ENCODE data around the gene OR6X1. TPM values are rescaled to one million over a fixed set of nuclear protein-coding genes. Genes with fewer than 3 reads are reported as not detected.
"Not testable (repeated sequence)": the region's sequence is repeated elsewhere in the genome, so short reads cannot be mapped to it uniquely, and the experiment has no call there.

OR6X1 gene
- total RNA-seq, 2 experiments from 2014 or later: not detected

- intact Hi-C loops (cut with micrococcal nuclease; ENCODE audit: unreplicated experiment): no loop called here
- no peak for TF ChIP-seq CTCF (conservative IDR thresholded peaks at IDR 0.05; ENCODE audit: low read length)
- no peak for TF ChIP-seq EZH2phosphoT487 (IDR thresholded peaks at IDR 0.05; ENCODE audit: borderline replicate concordance, low read depth, low read length)
- no peaks in the 10 kb centered on the region for H3K9me2 ChIP-seq (ENCODE audit: insufficient read depth, low read length)
- H3K79me2 ChIP-seq (ENCODE audit: insufficient read depth, low read depth, low read length): no peaks in the 10 kb centered on the region
- H3K4me3 ChIP-seq (ENCODE audit: low read depth, low read length, poor library complexity, severe bottlenecking): no peak overlapping the region
- ChIA-PET POLR2A (no interaction called here), CTCF (ENCODE audit: unreplicated experiment) (no interaction called here)
- no peak for DNase-seq (ENCODE audit: low spot score)
- no TSS peak for BruUV-seq (replicated peaks)
- no peaks in the 10 kb centered on the region for H4K20me1 ChIP-seq (ENCODE audit: insufficient read depth, low read length)
- H3K4me2 ChIP-seq (ENCODE audit: low read length): no peak overlapping the region
- no peak overlapping the region for H2AFZ ChIP-seq (ENCODE audit: low read length)
- H3K27ac ChIP-seq (ENCODE audit: low read depth, low read length, poor library complexity, severe bottlenecking): no peak overlapping the region
- no peaks in the 10 kb centered on the region for H3K36me3 ChIP-seq (ENCODE audit: insufficient read depth, low read length)
- no peaks in the 10 kb centered on the region for H3K9me3 ChIP-seq (ENCODE audit: low read length)
- no peaks in the 10 kb centered on the region for H3K4me1 ChIP-seq (ENCODE audit: insufficient read depth, low read length, poor library complexity, severe bottlenecking)
These were observed 36.3 kb downstream of the OR6X1 start for GRCh38 chr11:123718063-123718462.

DNA sequence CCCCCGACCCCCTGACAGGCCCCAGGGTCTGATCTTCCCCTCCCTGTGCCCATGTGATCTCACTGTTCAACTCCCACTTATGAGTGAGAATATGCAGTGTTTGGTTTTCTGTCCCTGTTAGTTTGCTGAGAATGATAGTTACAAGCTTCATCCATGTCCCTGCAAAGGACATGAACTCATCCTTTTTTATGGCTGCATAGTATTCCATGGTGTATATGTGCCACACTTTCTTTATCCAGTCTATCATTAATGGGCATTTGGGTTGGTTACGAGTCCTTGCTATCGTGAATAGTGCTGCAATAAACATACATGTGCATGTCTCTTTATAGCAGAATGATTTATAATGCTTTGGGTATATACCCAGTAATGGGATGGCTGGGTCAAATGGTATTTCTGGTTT lies 41.7 kb downstream of the OR6X1 start:
- H2AFZ ChIP-seq (ENCODE audit: low read length); H3K36me3 ChIP-seq (ENCODE audit: insufficient read depth, low read length); H3K79me2 ChIP-seq (ENCODE audit: insufficient read depth, low read depth, low read length); H3K9me3 ChIP-seq (ENCODE audit: low read length); CTCF ChIA-PET (ENCODE audit: unreplicated experiment); H3K27ac ChIP-seq (ENCODE audit: low read depth, low read length, poor library complexity, severe bottlenecking); H3K4me3 ChIP-seq (ENCODE audit: low read depth, low read length, poor library complexity, severe bottlenecking); BruUV-seq (replicated peaks); H3K4me1 ChIP-seq (ENCODE audit: insufficient read depth, low read length, poor library complexity, severe bottlenecking); POLR2A ChIA-PET; H4K20me1 ChIP-seq (ENCODE audit: insufficient read depth, low read length); H3K4me2 ChIP-seq (ENCODE audit: low read length); DNase-seq (ENCODE audit: low spot score); H3K9me2 ChIP-seq (ENCODE audit: insufficient read depth, low read length): not testable (repeated sequence)
- intact Hi-C loops (cut with micrococcal nuclease; ENCODE audit: unreplicated experiment): loop anchor here (5.0 kb wide), 1 partner anchor 130 kb away; no protein-coding TSS in a partner anchor

DNA sequence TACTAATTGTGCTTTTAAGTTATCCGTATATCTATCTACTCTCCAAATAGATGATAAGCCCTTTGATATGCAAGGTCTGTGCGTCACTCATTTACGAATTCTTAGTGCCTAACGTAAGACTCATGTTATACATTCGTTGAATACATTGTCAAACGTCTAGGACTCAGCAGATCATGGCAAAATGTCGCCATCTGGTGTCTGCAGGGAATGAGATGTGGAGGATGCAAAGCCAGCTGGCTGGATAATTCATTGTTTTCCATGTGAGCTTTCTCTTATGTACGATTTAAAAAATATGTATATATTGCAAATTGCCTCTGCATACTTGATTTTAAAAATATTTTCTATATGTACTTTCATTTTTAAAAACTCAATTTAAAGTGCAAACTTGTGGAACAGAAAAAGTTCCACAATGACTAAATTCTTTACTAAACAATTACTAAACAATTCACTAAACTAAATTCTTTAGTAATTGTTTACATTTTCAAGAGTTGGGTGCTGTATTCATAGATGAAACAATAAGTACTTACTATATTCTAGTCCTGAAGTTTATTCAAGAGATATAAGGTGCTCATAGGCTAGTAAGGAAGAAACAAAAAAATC lies 46.6 kb downstream of the OR6X1 start:
- intact Hi-C loops (cut with micrococcal nuclease; ENCODE audit: unreplicated experiment): loop anchor here (1.0 kb wide), 1 partner anchor 66 kb away; no protein-coding TSS in a partner anchor
- BruUV-seq (replicated peaks): no TSS peak
- no peaks in the 10 kb centered on the region for H3K4me1 ChIP-seq (ENCODE audit: insufficient read depth, low read length, poor library complexity, severe bottlenecking)
- H3K4me3 ChIP-seq (ENCODE audit: low read depth, low read length, poor library complexity, severe bottlenecking): no peak overlapping the region
- no peak overlapping the region for H2AFZ ChIP-seq (ENCODE audit: low read length)
- DNase-seq (ENCODE audit: low spot score): peak; percentile 26
- H3K9me3 ChIP-seq (ENCODE audit: low read length): no peaks in the 10 kb centered on the region
- TF ChIP-seq CTCF (conservative IDR thresholded peaks at IDR 0.05; ENCODE audit: low read length): peak; percentile 77
- TF ChIP-seq EZH2phosphoT487 (IDR thresholded peaks at IDR 0.05; ENCODE audit: borderline replicate concordance, low read depth, low read length): no peak
- H3K79me2 ChIP-seq (ENCODE audit: insufficient read depth, low read depth, low read length): no peaks in the 10 kb centered on the region
- H3K4me2 ChIP-seq (ENCODE audit: low read length): no peak overlapping the region
- no peaks in the 10 kb centered on the region for H3K9me2 ChIP-seq (ENCODE audit: insufficient read depth, low read length)
- no peaks in the 10 kb centered on the region for H3K36me3 ChIP-seq (ENCODE audit: insufficient read depth, low read length)
- ChIA-PET CTCF (ENCODE audit: unreplicated experiment) (interaction anchor here (1.1 kb wide), 1 partner anchor 66 kb away, joined by 3 read pairs; no protein-coding TSS in a partner anchor), POLR2A (interaction anchor here (0.8 to 1.1 kb wide), 2 partner anchors 12 to 14 kb away, joined by 3 to 5 read pairs; no protein-coding TSS in a partner anchor)
- H4K20me1 ChIP-seq (ENCODE audit: insufficient read depth, low read length): no peaks in the 10 kb centered on the region
- no peak overlapping the region for H3K27ac ChIP-seq (ENCODE audit: low read depth, low read length, poor library complexity, severe bottlenecking)
